Lower leg skin (tissue), 3 donors: Measurements from ENCODE around the gene SLC39A13.

Experiments
- POLR2A ChIP-seq, 2 donors: fragments of 450-650 bp; IDR thresholded peaks; one replicate each; pipeline ENCODE4 v1.6.1; 2016 to 2017; ENCODE audit warnings: antibody characterized with exemption in 2 of 2, mild to moderate bottlenecking in 1 of 2, moderate library complexity in 1 of 2
- TF ChIP-seq, protein P1 (sequence below), 3 donors: fragments of 450-650 bp; IDR thresholded peaks; one replicate each; pipeline ENCODE4 v1.5.1; 2016; ENCODE audit warnings: antibody characterized with exemption in 3 of 3, mild to moderate bottlenecking in 3 of 3, moderate library complexity in 2 of 3

DNA sequence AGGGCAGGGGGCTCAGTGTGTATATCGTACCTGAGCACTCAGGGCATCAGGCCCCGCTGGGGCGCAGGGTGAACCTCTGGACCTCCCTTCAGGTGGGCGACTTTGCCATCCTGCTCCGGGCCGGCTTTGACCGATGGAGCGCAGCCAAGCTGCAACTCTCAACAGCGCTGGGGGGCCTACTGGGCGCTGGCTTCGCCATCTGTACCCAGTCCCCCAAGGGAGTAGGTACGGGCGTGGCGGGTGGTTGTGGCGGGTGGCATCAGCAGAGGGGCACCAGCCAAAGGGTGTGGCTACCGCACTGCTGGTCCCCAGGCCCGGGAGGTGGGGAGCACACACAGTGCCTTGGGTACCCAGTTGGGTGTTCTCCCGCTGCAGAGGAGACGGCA is 6.3 kb downstream of the SLC39A13 start:
- TF ChIP-seq, protein P1, sequence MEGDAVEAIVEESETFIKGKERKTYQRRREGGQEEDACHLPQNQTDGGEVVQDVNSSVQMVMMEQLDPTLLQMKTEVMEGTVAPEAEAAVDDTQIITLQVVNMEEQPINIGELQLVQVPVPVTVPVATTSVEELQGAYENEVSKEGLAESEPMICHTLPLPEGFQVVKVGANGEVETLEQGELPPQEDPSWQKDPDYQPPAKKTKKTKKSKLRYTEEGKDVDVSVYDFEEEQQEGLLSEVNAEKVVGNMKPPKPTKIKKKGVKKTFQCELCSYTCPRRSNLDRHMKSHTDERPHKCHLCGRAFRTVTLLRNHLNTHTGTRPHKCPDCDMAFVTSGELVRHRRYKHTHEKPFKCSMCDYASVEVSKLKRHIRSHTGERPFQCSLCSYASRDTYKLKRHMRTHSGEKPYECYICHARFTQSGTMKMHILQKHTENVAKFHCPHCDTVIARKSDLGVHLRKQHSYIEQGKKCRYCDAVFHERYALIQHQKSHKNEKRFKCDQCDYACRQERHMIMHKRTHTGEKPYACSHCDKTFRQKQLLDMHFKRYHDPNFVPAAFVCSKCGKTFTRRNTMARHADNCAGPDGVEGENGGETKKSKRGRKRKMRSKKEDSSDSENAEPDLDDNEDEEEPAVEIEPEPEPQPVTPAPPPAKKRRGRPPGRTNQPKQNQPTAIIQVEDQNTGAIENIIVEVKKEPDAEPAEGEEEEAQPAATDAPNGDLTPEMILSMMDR (IDR thresholded peaks at IDR 0.05), result no peak
- no peak for TF ChIP-seq POLR2A (IDR thresholded peaks at IDR 0.05)
